Posterior vena cava (tissue), 2 donors: ENCODE measurements around the gene ASMT. TPM values are rescaled to one million over a fixed set of nuclear protein-coding genes. Genes with fewer than 3 reads are reported as not detected.
"Not testable (repeated sequence)": the region's sequence is repeated elsewhere in the genome, so short reads cannot be mapped to it uniquely, and the experiment has no call there.

Experiments
- DNase-seq: peaks from one replicate; pipeline ENCODE4 v3.0.0-alpha.2; 2020; ENCODE audit warnings: low spot score
- intact Hi-C, 2 donors: fragments of 100-400 bp; cut with DNase I; formaldehyde crosslinking; loops; one replicate each; pipeline versions ENCODE4 v1.14.1 to v1.14.2; 2022 to 2023
- total RNA-seq, 2 donors: library from RNA; stranded (reverse); fragmentation: NEBNext Ultra II Directional; extraction: Animal tissue kit (Norgen Biotek cat#: 25700); gene quantifications; one replicate each; pipeline ENCODE4 v1.2.1, GENCODE V29; 2021
- donor health status: DM: yes; HTN: yes; CAD: no.
- donor health status: DM: yes; HTN: yes; CAD: no.

Gene ASMT
- total RNA-seq, 2 donors from 2014 or later, result 0.33 to 0.97 TPM

DNA sequence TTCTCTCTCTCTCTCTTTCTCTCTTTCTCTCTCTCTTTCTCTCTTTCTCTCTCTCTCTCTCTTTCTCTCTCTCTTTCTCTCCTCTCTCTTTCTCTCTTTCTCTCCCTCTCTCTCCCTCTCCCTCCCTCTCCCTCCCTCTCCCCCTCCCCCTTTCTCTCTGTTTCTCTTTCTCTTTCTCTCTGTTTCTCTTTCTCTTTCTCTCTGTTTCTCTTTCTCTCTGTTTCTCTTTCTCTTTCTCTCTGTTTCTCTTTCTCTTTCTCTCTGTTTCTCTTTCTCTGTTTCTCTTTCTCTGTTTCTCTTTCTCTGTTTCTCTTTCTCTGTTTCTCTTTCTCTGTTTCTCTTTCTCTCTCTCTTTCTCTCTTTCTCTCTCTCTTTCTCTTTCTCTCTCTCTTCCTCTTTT, 67.0 kb downstream of the ASMT start:
- intact Hi-C loops, DNase-seq: not testable (repeated sequence)

DNA sequence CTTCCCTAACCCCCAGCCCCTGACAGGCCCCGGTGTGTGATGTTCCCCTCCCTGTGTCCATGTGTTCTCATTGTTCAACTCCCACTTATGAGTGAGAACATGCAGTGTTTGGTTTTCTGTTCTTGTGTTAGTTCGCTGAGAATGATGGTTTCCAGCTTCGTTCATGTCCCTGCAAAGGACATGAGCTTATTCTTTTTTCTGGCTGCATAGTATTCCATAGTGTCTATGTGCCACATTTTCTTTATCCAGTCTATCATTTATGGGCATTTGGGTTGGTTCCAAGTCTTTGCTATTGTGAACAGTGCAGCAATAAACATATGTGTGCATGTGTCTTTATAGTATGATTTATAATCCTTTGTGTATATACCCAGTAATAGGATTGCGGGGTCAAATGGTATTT, 67.6 kb downstream of the ASMT start:
- DNase-seq, result peak; percentile 8
- intact Hi-C loops, result not testable (repeated sequence)

GRCh38 chrX:1684883-1685282, 70.0 kb downstream of the ASMT start:
- intact Hi-C loops, DNase-seq: not testable (repeated sequence)

GRCh38 chrX:1685444-1685880, 70.6 kb downstream of the ASMT start:
- intact Hi-C loops, DNase-seq: not testable (repeated sequence)

GRCh38 chrX:1686642-1687041, 71.8 kb downstream of the ASMT start:
- DNase-seq, result peak; percentile 7
- intact Hi-C loops, result no loop called here

Other genes starting within 250 kb of the ASMT start
- 100 to 1,000 TPM; 204 to 218 TPM for gene SLC25A6, start 222.9 kb upstream of the ASMT start, total RNA-seq
- gene ASMTL, start 162.2 kb upstream of the ASMT start, total RNA-seq, result 10 to 100 TPM; 28.2 to 29.7 TPM
- 1 to 10 TPM; 1.4 to 2.8 TPM for gene P2RY8, start 77.9 kb upstream of the ASMT start, total RNA-seq
- 10 to 100 TPM; 20.8 to 23.0 TPM for gene AKAP17A, start 23.5 kb upstream of the ASMT start, total RNA-seq